ENCODE results near the gene VAMP4. TPM values are rescaled to one million over a fixed set of nuclear protein-coding genes. Genes with fewer than 3 reads are reported as not detected.

VAMP4 gene
- total and polyA plus RNA-seq, 8 donors, result 14.7 to 19.4 (median 18.5) TPM

GRCh38 chr1:171786534-171786933 is 44.7 kb upstream of the VAMP4 start:
- H3K4me3 ChIP-seq, result no peak overlapping the region
- ATAC-seq (no peak), DNase-seq (no peak)
- peaks cover 0 to 82% of the 10 kb centered on the region in 2 donors for H3K36me3 ChIP-seq
- H3K9me3 ChIP-seq, result no peaks in the 10 kb centered on the region
- peaks cover 21 to 34% of the 10 kb centered on the region in 2 donors for H3K4me1 ChIP-seq
- H3K27me3 ChIP-seq, result no peaks in the 10 kb centered on the region
- no peak for TF ChIP-seq CTCF (IDR thresholded peaks at IDR 0.05)
- intact Hi-C loops (cut with DNase I), result no loop called here
- no peak overlapping the region for H3K27ac ChIP-seq

- DNase-seq (no peak), ATAC-seq (no peak)
- peaks cover 21 to 34% of the 10 kb centered on the region in 2 donors for H3K4me1 ChIP-seq
- intact Hi-C loops (cut with DNase I), result no loop called here
- no peaks in the 10 kb centered on the region for H3K27me3 ChIP-seq
- H3K36me3 ChIP-seq, result peaks cover 0 to 74% of the 10 kb centered on the region in 2 donors
- H3K9me3 ChIP-seq, result no peaks in the 10 kb centered on the region
- H3K4me3 ChIP-seq, result no peak overlapping the region
- no peak for TF ChIP-seq CTCF (IDR thresholded peaks at IDR 0.05)
- no peak overlapping the region for H3K27ac ChIP-seq
Measured at GRCh38 chr1:171785766-171786165, 43.9 kb upstream of the VAMP4 start.

GRCh38 chr1:171784784-171785183 is 42.9 kb upstream of the VAMP4 start:
- no peak overlapping the region for H3K4me3 ChIP-seq
- TF ChIP-seq CTCF (IDR thresholded peaks at IDR 0.05), result no peak
- peaks cover 21 to 39% of the 10 kb centered on the region in 2 donors for H3K4me1 ChIP-seq
- peaks cover 0 to 65% of the 10 kb centered on the region in 2 donors for H3K36me3 ChIP-seq
- no peak for ATAC-seq
- no peaks in the 10 kb centered on the region for H3K9me3 ChIP-seq
- intact Hi-C loops (cut with DNase I), result no loop called here
- no peak overlapping the region for H3K27ac ChIP-seq
- H3K27me3 ChIP-seq, result no peaks in the 10 kb centered on the region
- DNase-seq, result no peak

GRCh38 chr1:171783816-171784530 is 42.1 kb upstream of the VAMP4 start:
- no peak for TF ChIP-seq CTCF (IDR thresholded peaks at IDR 0.05)
- peaks cover 0 to 56% of the 10 kb centered on the region in 2 donors for H3K36me3 ChIP-seq
- H3K9me3 ChIP-seq, result no peaks in the 10 kb centered on the region
- H3K4me3 ChIP-seq, result no peak overlapping the region
- intact Hi-C loops (cut with DNase I), result no loop called here
- no peak for DNase-seq
- peaks cover 21 to 39% of the 10 kb centered on the region in 2 donors for H3K4me1 ChIP-seq
- no peaks in the 10 kb centered on the region for H3K27me3 ChIP-seq
- ATAC-seq, result no peak
- no peak overlapping the region for H3K27ac ChIP-seq

- Histone ChIP-seq H3K4me3 (peak within 1 kb of the TSS; percentile 56 to 71), H3K4me1 (peaks cover 21 to 39% of the 10 kb centered on the region in 2 donors), H3K27ac (peak within 1 kb of the TSS; percentile 90 to 96), H3K36me3 (peaks cover 0 to 30% of the 10 kb centered on the region in 2 donors), H3K9me3 (no peaks in the 10 kb centered on the region), H3K27me3 (no peaks in the 10 kb centered on the region)
- intact Hi-C loops (cut with DNase I), result no loop called here
- ATAC-seq, result peak; percentile 99
- DNase-seq, result peak; percentile 98 to 100 (median 99)
- no peak for TF ChIP-seq CTCF (IDR thresholded peaks at IDR 0.05)
Measured at GRCh38 chr1:171781176-171781875, 39.5 kb upstream of the VAMP4 start, which contains the start of gene METTL13. Gene METTL13 (plus strand): TSS chr1:171781660. CDS start chr1:171781968, 308 bp downstream.

All from left lung (tissue), 10 donors.